AG04450 (cell line): ENCODE measurements around the gene GPS1. TPM values are rescaled to one million over a fixed set of nuclear protein-coding genes. Genes with fewer than 3 reads are reported as not detected.

Source experiments
- CTCF ChIA-PET: fragments of 300-600, 350-600 bp; formaldehyde crosslinking; extraction: SDS; loops from one replicate; lab custom pipeline; 2022; ENCODE audit warnings: antibody characterized with exemption, inconsistent platforms; lab: Charles Lee
- POLR2A ChIA-PET: fragments of 350-600 bp; formaldehyde crosslinking; extraction: SDS; loops from one replicate; lab custom pipeline; 2021; ENCODE audit warnings: antibody characterized with exemption, inconsistent platforms; lab: Yijun Ruan, JAX
- DNase-seq: peaks from one replicate; pipeline ENCODE4 v3.0.0-alpha.2; 2011; ENCODE audit warnings: low read depth, low spot score
- H3K27ac ChIP-seq: one replicate; pipeline ENCODE4 v1.5.1; 2012; ENCODE audit warnings: low read depth, low read length, control low read depth
- H3K27me3 ChIP-seq: one replicate; pipeline ENCODE4 v1.6.0; 2012; ENCODE audit warnings: low read length; ENCODE audit not compliant: control insufficient read depth, insufficient read depth
- H3K4me3 ChIP-seq: 2 replicates; pipeline ENCODE4 v1.5.1; 2011; ENCODE audit warnings: mild to moderate bottlenecking, low read depth, low read length, control low read depth
- H3K9me3 ChIP-seq: 2 replicates; pipeline ENCODE4 v1.5.1; 2012; ENCODE audit warnings: low read length; ENCODE audit not compliant: control insufficient read depth, insufficient read depth
- CTCF ChIP-seq: IDR thresholded peaks from 2 replicates; pipeline ENCODE4 v1.5.1; 2011; ENCODE audit warnings: low read depth, low read length, control low read depth, inconsistent platforms
- polyA plus RNA-seq: library from polyadenylated mRNA; depleted of rRNA; stranded (reverse); fragments of >200 nt; gene quantifications from 2 replicates; pipeline ENCODE4 v1.2.3, GENCODE V29; 2011

The GPS1 gene
- polyA plus RNA-seq, 1 experiment: 63.1 TPM

GRCh38 chr17:82101301-82101715 is 49.6 kb downstream of the GPS1 start:
- no peak for TF ChIP-seq CTCF
- ChIA-PET CTCF (no interaction called here), POLR2A (no interaction called here)
- Histone ChIP-seq H3K9me3 (no peaks in the 10 kb centered on the region; the same call in 1 of the 2 replicates), H3K27ac (no peak overlapping the region), H3K27me3 (no peaks in the 10 kb centered on the region), H3K4me3 (no peak overlapping the region)
- DNase-seq: no peak

- H3K9me3 ChIP-seq: no peaks in the 10 kb centered on the region; the same call in 1 of the 2 replicates
- no peak overlapping the region for H3K4me3 ChIP-seq
- H3K27ac ChIP-seq: no peak overlapping the region
- H3K27me3 ChIP-seq: no peaks in the 10 kb centered on the region
- POLR2A ChIA-PET: no interaction called here
- TF ChIP-seq CTCF: no peak
- DNase-seq: no peak
- CTCF ChIA-PET: no interaction called here
These were observed 50.3 kb downstream of the GPS1 start for GRCh38 chr17:82101767-82102679.

GRCh38 chr17:82103553-82104451 is 52.1 kb downstream of the GPS1 start:
- no peaks in the 10 kb centered on the region for H3K27me3 ChIP-seq
- no peak for DNase-seq
- ChIA-PET POLR2A (no interaction called here), CTCF (no interaction called here)
- no peak overlapping the region for H3K4me3 ChIP-seq
- no peak for TF ChIP-seq CTCF
- no peaks in the 10 kb centered on the region; the same call in 1 of the 2 replicates for H3K9me3 ChIP-seq
- H3K27ac ChIP-seq: no peak overlapping the region

- POLR2A ChIA-PET: interaction anchor here (0.6 to 0.7 kb wide), 2 partner anchors 63 to 442 kb away, joined by 3 to 6 read pairs; no protein-coding TSS in a partner anchor
- Histone ChIP-seq H3K4me3 (no peak overlapping the region), H3K9me3 (no peaks in the 10 kb centered on the region; the same call in 1 of the 2 replicates), H3K27me3 (no peaks in the 10 kb centered on the region), H3K27ac (no peak overlapping the region)
- TF ChIP-seq CTCF: no peak
- no peak for DNase-seq
- CTCF ChIA-PET: no interaction called here
These were observed 53.2 kb downstream of the GPS1 start for GRCh38 chr17:82104797-82105416.
